ENCODE measurements around the gene ABCA7.

DNA sequence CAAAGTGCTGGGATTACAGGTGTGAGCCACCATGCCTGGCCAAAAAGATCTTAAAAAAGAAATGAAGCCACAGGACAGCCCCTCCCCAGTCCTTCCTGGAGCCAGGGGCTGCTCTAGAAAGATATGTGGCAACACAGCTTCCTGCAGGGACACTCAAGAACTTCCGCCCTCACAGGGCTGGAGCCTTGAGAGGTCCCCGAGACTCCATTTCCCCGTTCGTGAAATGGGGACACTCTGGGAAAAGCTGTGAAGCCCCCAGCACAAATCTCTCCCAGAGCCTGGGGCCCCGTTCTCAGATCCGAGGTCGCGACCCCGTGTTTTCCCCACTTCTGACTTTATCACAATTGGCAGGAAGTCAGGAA lies 61.4 kb downstream of the ABCA7 start:
- TF ChIP-seq CTCF (IDR thresholded peaks at IDR 0.05) (no peak), POLR2A (IDR thresholded peaks at IDR 0.05) (no peak)
